ENCODE measurements around the gene CYP4F3.
"Not testable (repeated sequence)": the region's sequence is repeated elsewhere in the genome, so short reads cannot be mapped to it uniquely, and the experiment has no call there.

Gene CYP4F3

DNA sequence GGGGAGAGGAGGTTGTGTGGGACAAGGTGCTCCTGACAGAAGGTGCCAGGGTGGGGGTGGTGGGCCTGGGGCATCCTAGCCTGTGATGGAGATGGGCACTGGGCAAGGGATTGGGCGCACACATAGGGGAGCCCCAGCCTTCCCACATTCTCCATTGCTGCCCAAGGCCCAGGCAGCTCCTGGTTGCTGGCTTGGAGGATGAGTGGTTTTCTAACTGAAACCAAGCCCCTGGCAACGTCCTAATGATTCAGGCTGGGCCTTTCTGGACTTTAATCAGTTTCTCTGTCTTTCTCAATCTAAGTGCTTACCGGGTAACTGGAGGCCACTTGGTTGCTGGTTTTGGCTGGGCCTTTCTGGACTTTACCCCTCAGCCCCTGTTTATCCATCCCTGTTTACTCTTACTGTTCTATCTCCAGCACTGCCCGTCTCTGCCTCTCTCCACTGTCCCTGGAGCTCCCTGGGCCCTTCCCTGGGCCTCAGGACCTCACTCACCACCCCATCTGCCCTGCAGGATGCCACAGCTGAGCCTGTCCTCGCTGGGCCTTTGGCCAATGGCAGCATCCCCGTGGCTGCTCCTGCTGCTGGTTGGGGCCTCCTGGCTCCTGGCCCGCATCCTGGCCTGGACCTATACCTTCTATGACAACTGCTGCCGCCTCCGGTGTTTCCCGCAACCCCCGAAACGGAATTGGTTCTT is 354 bp downstream of the CYP4F3 start:
- ChIA-PET POLR2A (no interaction called here), CTCF (no interaction called here)
- DNase-seq (ENCODE audit: extremely low spot score) = no peak
- TF ChIP-seq FOXK2 (IDR thresholded peaks at IDR 0.05) (no peak), LEF1 (IDR thresholded peaks at IDR 0.05; ENCODE audit: borderline replicate concordance) (no peak), FOXA1 (IDR thresholded peaks at IDR 0.05) (no peak), ELF4 (IDR thresholded peaks at IDR 0.05) (no peak)
- TF ChIP-seq, protein P1, sequence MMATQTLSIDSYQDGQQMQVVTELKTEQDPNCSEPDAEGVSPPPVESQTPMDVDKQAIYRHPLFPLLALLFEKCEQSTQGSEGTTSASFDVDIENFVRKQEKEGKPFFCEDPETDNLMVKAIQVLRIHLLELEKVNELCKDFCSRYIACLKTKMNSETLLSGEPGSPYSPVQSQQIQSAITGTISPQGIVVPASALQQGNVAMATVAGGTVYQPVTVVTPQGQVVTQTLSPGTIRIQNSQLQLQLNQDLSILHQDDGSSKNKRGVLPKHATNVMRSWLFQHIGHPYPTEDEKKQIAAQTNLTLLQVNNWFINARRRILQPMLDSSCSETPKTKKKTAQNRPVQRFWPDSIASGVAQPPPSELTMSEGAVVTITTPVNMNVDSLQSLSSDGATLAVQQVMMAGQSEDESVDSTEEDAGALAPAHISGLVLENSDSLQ (IDR thresholded peaks at IDR 0.05) = no peak

DNA sequence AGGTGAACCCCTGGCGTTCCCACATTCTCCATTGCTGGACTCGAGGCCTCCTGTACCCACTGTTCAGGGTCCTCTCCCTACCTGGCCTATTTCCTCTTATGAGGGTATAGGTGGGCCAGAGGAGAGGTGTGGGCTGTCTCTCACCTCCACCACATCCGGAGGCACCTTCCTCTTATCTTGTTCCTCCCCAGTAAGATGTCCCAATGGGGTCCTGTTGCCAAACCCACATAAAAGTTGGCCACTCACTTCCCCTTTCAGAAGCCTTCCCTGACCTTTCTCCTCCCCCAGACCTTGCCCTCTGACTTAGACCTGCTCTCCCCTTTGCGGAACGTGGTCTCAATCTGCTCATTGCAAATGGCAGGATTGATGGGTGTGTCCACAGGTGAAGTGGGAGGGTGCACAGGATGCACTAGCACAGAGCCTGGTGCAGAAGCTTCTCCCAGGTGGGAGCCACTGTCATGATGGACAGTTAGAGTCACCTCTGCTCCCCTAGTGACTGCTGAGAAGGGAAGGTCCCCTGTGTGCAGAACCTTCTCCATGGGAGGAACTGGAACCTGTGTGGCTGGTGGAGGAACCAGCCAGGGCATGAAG is 1.3 kb downstream of the CYP4F3 start:
- CTCF ChIA-PET = no interaction called here
- TF ChIP-seq L3MBTL2 (conservative IDR thresholded peaks at IDR 0.05) (no peak), NFRKB (IDR thresholded peaks at IDR 0.05) (no peak)
- POLR2A ChIA-PET = no interaction called here

DNA sequence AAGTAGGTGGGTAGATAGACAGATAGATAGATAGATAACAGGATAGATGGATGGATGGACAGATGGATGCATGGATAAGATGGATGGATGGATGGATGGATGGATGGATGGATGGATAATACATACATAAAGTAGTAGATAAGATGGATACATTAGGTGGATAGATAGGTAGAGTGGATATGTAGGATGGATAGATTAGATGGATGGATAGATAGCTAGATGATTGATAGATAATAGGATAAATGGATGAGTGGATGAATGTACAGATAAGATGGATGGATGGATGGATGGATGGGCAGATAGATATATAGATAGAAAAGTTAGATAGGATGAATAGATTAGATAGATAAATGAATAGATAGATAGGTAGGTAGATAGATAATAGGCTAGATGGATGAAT is 2.1 kb downstream of the CYP4F3 start:
- CTCF ChIA-PET = no interaction called here
- POLR2A ChIA-PET = no interaction called here
- no peak for TF ChIP-seq ELF4 (IDR thresholded peaks at IDR 0.05)
- TF ChIP-seq L3MBTL2 (conservative IDR thresholded peaks at IDR 0.05) = no peak
- no peak for TF ChIP-seq NFRKB (IDR thresholded peaks at IDR 0.05)
- TF ChIP-seq, protein P1 (IDR thresholded peaks at IDR 0.05) = no peak
- TF ChIP-seq BHLHE40 (IDR thresholded peaks at IDR 0.05; ENCODE audit: borderline replicate concordance) = no peak

More for the DNA sequence above, 1.3 kb downstream of the CYP4F3 start:
- no peak for DNase-seq (ENCODE audit: extremely low spot score)

DNA sequence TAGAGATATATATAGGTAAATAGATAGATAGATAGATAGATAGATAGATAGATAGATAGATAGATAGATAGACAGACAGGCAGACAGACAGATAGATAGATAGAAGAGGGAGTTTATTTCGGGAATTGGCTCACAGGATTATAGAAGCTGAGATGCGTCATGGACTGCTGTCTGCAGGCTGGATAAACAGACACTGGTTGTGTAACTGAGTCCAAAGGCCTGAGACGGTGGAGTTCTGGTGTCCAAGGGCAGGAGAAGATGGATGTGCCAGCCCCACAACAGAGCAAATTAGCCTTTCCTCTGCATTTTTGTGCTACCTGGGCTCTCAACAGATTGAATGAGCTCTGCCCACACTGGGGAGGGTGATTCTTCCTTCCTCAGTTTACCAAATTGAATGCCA is 2.7 kb downstream of the CYP4F3 start:
- CTCF ChIA-PET = no interaction called here
- POLR2A ChIA-PET = no interaction called here
- no peak for DNase-seq (ENCODE audit: extremely low spot score)
- TF ChIP-seq FOXA1 (IDR thresholded peaks at IDR 0.05) = no peak
- TF ChIP-seq ELF4 (IDR thresholded peaks at IDR 0.05) = no peak

More for the DNA sequence above, 2.1 kb downstream of the CYP4F3 start:
- no peak for DNase-seq (ENCODE audit: extremely low spot score)

DNA sequence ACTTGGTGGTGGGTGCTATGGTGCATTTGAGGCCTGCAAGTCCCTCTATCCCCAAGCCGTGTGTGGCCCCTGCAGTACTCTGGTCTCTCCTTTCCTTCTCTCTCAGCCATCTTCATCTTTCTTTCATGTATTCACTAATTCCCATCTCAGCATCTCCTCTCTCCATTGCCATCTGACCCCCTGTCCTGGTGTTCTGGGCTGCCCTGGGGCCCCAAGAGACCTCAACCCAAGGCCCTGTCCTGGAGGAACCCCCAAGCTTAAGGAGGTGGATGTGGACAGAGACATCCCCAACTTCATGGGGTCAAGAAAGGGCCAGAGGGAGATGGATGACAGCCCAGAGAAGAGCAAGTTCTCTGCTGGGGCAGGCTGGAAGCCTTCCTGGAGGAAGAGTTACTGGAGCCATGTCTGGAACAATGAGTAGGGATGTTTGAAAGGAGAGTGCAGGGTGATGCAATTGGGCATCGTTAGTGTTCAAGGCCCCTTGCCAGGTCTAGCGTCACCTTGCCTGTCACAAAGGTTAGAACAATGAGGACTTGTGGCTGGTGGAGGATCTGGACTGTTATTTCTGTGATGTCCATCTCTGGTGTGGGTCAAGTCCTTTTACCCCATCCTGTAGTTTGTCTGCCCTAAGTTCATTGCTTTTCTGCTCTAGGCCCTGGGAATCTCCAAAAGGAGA is 3.5 kb downstream of the CYP4F3 start:
- CTCF ChIA-PET = no interaction called here

DNA sequence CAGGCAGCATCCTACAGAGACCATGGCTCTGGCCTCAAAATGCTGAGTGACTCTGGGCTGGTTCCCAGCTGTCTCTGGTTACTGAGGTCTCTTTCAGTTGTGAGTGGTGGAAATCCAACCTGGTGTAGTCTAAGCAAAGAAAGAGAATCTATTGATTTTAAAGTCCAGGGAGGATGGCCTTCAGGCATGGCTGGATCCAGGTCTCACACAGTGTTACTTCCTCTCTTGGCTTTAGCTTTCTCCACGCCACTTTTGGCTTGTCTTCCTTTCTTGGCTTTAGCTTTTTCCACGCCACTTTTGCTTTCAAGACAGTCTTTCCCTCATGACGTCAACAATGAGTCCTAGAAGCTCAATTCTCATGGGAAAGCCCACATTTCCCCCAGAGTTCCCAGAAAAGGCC is 4.1 kb downstream of the CYP4F3 start:
- POLR2A ChIA-PET = interaction anchor here (1.0 kb wide), 1 partner anchor 540 kb away, joined by 4 read pairs; the partner anchor contains the start of gene FAM32A
- CTCF ChIA-PET = no interaction called here
- DNase-seq (ENCODE audit: extremely low spot score) = no peak
- TF ChIP-seq ELF4 (IDR thresholded peaks at IDR 0.05) (no peak), NFRKB (IDR thresholded peaks at IDR 0.05) (no peak), ARNT (IDR thresholded peaks at IDR 0.05) (no peak), LEF1 (IDR thresholded peaks at IDR 0.05; ENCODE audit: borderline replicate concordance) (no peak), FOXA1 (IDR thresholded peaks at IDR 0.05) (no peak), ZNF384 (IDR thresholded peaks at IDR 0.05) (no peak)
- TF ChIP-seq, protein P1 (IDR thresholded peaks at IDR 0.05) = no peak

More for the DNA sequence above, 3.5 kb downstream of the CYP4F3 start:
- POLR2A ChIA-PET = interaction anchor here (1.0 kb wide), 1 partner anchor 541 kb away, joined by 4 read pairs; the partner anchor contains the start of gene FAM32A
- no peak for DNase-seq (ENCODE audit: extremely low spot score)
- TF ChIP-seq NFRKB (IDR thresholded peaks at IDR 0.05) (no peak), ELF4 (IDR thresholded peaks at IDR 0.05) (no peak), SP1 (IDR thresholded peaks at IDR 0.05) (no peak), TARDBP (IDR thresholded peaks at IDR 0.05) (no peak), FOXK2 (IDR thresholded peaks at IDR 0.05) (no peak), FOXA1 (IDR thresholded peaks at IDR 0.05) (no peak), L3MBTL2 (conservative IDR thresholded peaks at IDR 0.05) (no peak), ZNF384 (IDR thresholded peaks at IDR 0.05) (no peak), ARNT (IDR thresholded peaks at IDR 0.05) (no peak), LEF1 (IDR thresholded peaks at IDR 0.05; ENCODE audit: borderline replicate concordance) (no peak), FOXM1 (IDR thresholded peaks at IDR 0.05; ENCODE audit: borderline replicate concordance) (no peak)

DNA sequence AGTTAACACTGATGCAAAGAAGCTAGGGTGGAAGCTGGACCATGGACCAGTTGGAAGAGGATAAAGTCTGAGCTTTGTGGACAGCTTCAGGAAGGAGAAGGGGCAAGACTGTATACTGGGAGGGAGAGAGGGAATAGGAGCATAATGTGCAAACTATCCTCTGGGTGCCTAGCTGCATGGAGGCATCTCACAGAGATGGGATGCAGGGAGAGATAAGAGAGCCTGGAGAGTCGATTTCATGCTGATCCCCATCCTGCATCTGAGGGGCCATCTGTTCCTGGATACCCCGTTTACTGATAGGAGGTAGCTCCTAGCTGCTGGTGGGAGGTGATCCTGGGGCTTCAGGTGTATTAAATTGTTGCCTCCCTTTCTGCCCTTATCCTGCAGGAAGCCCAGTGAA is 8.8 kb downstream of the CYP4F3 start:
- POLR2A ChIA-PET = no interaction called here
- DNase-seq (ENCODE audit: extremely low spot score) = no peak
- TF ChIP-seq HDGF (IDR thresholded peaks at IDR 0.05; ENCODE audit: borderline replicate concordance) (no peak), ELF4 (IDR thresholded peaks at IDR 0.05) (no peak), L3MBTL2 (conservative IDR thresholded peaks at IDR 0.05) (no peak), FOXK2 (IDR thresholded peaks at IDR 0.05) (no peak), CTBP1 (IDR thresholded peaks at IDR 0.05; ENCODE audit: borderline replicate concordance) (no peak), SP1 (IDR thresholded peaks at IDR 0.05) (no peak), TARDBP (IDR thresholded peaks at IDR 0.05) (no peak), FOXA1 (IDR thresholded peaks at IDR 0.05) (no peak), LEF1 (IDR thresholded peaks at IDR 0.05; ENCODE audit: borderline replicate concordance) (no peak), ARNT (IDR thresholded peaks at IDR 0.05) (no peak), SUZ12 (IDR thresholded peaks at IDR 0.05) (no peak), FOXM1 (IDR thresholded peaks at IDR 0.05; ENCODE audit: borderline replicate concordance) (no peak), BHLHE40 (IDR thresholded peaks at IDR 0.05; ENCODE audit: borderline replicate concordance) (no peak), NFRKB (IDR thresholded peaks at IDR 0.05) (no peak), ZNF384 (IDR thresholded peaks at IDR 0.05) (no peak)
- TF ChIP-seq, protein P1 (IDR thresholded peaks at IDR 0.05) = no peak
- CTCF ChIA-PET = no interaction called here

DNA sequence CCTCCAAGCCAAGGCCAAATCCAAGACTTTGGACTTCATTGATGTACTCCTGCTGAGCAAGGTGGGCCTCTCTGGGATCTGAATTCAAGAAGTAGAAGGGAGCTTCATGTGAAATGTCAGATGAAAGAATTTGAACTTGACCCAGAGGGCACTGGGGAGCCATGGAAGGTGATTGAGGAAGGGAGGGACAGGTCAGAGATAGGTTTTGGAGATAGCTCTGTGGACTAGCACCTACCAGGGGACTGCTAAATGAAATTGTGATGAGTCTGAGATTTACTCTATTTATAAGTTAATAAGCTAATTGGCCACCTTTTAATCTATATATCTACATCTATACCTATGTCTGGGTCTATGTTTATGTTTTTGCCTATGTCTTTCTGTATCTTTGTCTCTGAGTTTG is 9.4 kb downstream of the CYP4F3 start:
- CTCF ChIA-PET; POLR2A ChIA-PET; DNase-seq (ENCODE audit: extremely low spot score): not testable (repeated sequence)

All from HEK293T (cell line).